ENCODE data around the gene SZT2.

GRCh38 chr1:43348343-43348808 is 41.3 kb upstream of the SZT2 start:
- TF ChIP-seq POLR2A (IDR thresholded peaks at IDR 0.05), result no peak
- TF ChIP-seq CTCF (IDR thresholded peaks at IDR 0.05), result no peak
- TF ChIP-seq EP300 (IDR thresholded peaks at IDR 0.05), result no peak

Measured in tibial nerve (tissue), 4 donors.